ENCODE data around the gene CELF5.
A peak's percentile ranks its signal among the peaks of the same experiment; 100 is the strongest.
"Not testable (repeated sequence)": the region's sequence is repeated elsewhere in the genome, so short reads cannot be mapped to it uniquely, and the experiment has no call there.

The CELF5 gene

DNA sequence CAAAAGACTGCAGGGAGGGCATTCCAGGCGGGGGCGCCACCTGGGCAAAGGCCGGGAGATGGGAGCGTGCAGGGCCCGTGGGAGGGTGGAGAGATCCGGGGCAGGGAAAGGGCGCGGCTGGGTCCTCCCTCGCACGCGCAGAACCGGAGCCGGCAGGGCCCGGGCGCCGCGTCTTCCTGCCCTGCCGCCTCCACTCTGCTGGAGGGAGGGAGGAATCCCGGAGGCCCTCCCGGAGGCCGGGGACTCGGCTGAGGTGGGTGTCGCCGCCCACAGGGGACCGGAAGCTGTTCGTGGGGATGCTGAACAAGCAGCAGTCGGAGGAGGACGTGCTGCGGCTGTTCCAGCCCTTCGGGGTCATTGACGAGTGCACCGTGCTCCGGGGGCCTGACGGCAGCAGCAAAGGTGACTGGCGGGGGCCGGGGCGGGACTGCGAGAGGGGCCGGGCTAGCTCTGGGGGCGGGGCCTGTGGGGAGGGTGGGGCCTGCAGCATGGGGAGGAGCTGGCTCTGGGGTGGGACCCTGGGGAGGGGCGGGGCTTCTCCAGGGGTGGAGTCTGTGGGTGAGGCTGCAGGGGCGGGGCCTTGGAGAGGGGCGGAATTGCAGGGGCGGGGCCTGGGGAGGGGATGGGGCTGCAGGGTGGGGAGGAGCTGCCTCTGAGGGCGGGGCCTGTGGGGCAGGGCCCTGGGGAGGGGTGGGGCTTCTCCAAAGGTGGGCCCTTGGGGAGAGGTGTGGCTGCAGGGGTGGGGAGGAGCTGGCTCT, 51.3 kb downstream of the CELF5 start:
- DNase-seq = peak; percentile 92

- DNase-seq = peak; percentile 92
Measured at GRCh38 chr19:3276341-3276799, 51.9 kb downstream of the CELF5 start.

DNA sequence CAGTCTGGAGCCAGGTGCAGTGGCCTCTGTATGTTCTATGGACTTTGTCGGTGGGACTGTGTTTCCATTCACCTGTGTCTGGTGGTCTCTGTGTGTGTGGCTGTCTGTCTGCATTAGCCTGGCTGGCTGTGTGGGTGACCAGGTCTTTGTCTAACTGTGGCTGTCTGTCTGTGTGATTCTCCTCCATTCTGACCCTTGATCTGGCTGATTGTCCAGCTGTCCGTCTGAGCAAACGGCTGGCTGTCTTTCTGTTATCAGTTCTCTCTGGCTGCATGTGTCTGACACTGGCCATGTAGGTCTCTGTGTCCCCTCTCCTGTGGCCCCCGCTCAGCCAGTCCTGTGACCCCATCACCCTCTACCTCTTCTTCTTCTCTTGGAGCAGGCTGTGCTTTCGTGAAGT, 53.2 kb downstream of the CELF5 start:
- no peak for DNase-seq

- DNase-seq = no peak
Measured at GRCh38 chr19:3278294-3278693, 53.8 kb downstream of the CELF5 start.

DNA sequence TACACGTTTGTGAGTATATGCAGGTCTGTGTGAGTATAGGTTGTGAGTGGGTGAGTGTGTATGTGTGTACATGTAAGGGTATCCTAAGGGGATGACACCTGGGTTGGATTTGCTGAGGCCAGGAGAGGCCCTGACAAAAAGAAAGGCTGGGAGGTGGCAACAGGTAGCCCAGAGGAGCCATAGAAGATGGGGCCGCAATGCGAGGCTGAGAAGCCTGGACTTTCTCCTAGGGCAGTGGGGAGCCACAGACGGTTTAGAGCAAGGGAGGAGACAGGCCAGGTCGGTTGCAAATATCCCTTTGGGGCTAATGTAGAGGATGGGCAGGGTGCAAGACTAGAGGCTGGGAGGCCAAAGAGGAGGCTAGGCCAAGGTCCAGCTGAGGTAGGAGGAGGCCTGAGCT, 54.3 kb downstream of the CELF5 start:
- no peak for DNase-seq

- no peak for DNase-seq
Measured at GRCh38 chr19:3279306-3279705, 54.8 kb downstream of the CELF5 start.

GRCh38 chr19:3281026-3281425, 56.6 kb downstream of the CELF5 start:
- DNase-seq = no peak

- DNase-seq = no peak
Measured at GRCh38 chr19:3282155-3282554, 57.7 kb downstream of the CELF5 start.

GRCh38 chr19:3282564-3282963, 58.1 kb downstream of the CELF5 start:
- no peak for DNase-seq

DNA sequence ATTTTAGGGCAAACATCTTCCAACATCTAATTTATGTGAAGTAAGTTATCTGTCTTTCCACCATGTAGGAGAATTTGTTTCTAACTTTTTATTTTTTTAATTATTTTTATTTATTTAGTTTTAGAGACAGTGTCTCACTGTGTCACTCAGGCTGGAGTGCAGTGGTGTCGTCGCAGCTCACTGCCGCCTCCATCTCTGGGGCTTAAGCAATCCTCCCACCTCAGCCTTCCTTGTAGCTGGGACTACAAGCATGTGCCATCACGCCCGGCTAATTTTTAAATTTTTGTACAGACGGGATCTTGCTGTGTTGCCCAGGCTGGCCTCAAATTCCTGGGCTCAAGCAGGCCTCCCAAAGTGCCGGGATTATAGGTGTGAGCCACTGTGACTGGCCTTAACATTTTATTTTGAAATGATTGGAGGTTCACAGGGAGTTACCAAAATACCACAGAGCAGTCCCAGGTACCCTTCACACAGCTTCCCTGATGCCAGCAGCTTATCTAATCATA, 58.8 kb downstream of the CELF5 start:
- no peak for DNase-seq

DNA sequence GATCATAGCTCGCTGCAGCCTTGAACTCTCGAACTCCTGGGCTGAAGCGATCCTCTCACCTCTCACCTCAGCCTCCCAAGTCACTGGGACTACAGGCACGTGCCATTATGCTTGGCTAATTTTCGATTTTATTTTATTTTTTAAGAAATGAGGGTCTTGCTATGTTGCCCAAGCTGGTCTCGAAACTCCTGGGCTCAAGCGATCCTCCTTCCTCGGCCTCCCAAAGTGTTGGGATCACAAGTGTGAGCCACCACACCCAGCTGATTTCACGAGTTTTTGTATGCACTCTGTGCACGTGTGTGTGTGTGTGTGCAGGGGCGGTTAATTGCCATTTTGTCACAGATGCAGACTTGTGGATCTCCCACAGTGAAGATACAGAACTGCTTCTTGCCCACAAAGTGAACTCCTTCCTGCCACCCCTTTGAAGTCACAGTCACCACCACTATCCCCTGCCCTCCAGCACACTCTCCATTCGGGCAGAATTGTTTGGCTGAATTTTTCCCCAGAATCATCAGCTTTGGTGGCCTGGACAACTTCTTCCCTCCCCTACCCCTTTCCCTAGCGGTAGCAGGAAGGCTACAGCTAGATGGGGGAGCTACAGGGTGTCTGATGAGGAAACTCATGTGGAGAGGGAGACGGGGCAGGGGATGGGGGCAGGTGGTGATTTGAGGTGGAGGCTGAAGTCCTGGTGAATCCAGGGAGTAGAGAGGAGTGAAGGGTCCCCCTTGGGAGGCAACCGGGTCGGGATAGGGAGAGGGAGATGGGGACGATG, 59.6 kb downstream of the CELF5 start:
- no peak for DNase-seq

- peak; percentile 8 for DNase-seq
Measured at GRCh38 chr19:3284759-3285646, 60.5 kb downstream of the CELF5 start.

DNA sequence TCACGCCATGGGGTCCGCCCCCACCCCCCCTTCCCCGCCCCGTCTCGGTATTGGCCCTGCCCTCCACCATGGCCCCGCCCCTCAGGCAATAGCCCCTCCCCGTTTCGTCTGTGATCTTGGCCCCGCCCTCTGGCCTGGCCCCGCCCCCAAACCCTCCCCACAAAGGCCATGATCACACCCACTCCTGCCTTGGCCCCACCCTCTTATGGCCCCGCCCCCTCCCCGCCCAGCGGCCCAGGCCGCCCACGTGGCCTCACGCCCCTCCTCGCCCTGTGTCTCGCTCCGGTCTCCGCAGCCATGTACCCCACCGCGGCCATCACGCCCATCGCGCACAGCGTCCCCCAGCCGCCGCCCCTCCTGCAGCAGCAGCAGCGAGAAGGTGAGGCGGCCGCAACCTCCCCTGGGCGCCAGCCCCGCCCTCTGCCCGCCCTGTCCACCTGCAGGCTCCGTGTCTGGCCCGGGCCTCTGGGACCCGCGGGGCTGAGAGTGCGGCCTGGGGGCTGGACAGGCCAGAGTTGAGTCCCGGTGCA, 61.3 kb downstream of the CELF5 start:
- DNase-seq = no peak

GRCh38 chr19:3287814-3288213, 63.4 kb downstream of the CELF5 start:
- DNase-seq = no peak

DNA sequence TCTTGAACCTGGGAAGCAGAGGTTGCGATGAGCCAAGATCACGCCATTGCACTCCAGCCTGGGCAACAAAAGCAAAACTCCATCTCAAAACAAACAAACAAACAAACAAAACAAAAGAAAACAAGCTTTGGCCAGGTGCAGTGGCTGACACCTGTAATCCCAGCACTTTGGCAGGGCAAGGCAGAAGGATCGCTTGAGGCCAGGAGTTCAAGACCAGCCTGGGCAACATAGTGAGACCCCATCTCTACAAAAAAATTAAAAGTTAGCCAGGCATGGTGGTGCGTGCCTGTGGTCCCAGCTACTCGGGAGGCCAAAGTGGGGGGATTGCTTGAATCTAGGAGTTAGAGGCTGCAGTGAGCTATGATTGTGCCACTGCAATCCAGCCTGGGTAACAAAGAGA, 64.0 kb downstream of the CELF5 start:
- DNase-seq = not testable (repeated sequence)

- DNase-seq = no peak
Measured at GRCh38 chr19:3289971-3290569, 65.6 kb downstream of the CELF5 start.

DNA sequence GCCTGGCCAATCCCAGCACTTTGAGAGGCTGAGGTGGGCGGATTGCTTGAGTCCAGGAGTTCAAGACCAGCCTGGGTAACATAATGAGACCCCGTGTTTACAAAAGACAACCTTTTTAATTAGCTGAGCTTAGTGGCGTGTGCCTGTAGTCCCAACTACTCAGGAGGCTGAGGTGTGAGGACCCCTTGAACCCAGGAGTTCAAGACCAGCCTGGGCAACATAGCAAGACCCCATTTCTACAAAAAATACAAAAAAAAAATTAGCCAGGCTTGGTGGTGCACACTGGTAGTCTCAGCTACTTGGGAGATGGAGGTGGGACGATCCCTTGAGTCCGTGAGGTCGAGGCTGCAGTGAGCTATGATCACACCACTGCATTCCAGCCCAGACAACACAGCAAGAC, 66.4 kb downstream of the CELF5 start:
- DNase-seq = not testable (repeated sequence)

GRCh38 chr19:3291644-3292043, 67.2 kb downstream of the CELF5 start:
- no peak for DNase-seq

DNA sequence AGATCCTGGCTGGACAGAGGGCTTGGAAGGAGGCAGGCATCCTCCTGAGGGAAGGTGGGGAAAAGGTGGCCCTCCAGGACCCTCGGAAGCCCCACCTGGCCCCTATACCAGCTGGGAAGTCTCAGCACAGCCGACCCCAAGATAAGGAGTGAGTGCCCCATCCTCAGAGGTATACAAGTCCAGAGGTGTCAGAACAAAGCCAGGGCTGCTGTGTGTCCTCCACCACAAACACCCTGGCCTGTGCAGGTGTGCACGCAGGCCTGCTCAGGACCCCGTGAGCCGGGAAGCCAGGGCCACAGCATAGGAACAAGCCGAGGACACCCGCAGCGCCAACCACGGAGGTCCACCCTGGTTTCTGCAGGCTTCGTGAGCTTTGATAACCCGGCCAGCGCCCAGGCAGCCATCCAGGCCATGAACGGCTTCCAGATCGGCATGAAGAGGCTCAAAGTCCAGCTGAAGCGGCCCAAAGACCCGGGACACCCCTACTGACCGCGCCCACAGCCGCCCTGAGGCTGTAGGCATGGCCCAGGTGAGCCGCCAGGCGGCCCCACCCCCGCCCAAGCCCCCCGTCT, 68.6 kb downstream of the CELF5 start:
- DNase-seq = no peak

DNA sequence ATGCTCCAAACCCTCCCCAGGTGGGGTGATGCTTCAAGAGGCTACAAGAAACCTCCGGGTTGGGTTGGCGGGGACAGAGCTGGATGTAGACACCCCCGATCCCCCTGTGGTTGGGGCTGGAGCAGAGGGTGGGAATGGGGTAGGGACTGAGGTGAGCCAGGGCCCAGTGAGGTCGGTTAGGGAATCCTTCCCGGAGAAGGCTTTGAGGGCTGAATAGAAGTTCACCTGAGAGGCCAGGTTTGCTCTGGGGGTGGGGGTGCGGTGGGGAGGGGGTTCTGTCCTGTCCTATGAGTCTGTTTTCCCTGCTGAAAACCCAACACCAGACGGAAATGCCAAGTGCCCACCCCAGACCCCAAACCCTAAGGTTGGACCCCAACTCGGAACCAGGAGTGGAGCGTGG, 69.1 kb downstream of the CELF5 start:
- no peak for DNase-seq

DNA sequence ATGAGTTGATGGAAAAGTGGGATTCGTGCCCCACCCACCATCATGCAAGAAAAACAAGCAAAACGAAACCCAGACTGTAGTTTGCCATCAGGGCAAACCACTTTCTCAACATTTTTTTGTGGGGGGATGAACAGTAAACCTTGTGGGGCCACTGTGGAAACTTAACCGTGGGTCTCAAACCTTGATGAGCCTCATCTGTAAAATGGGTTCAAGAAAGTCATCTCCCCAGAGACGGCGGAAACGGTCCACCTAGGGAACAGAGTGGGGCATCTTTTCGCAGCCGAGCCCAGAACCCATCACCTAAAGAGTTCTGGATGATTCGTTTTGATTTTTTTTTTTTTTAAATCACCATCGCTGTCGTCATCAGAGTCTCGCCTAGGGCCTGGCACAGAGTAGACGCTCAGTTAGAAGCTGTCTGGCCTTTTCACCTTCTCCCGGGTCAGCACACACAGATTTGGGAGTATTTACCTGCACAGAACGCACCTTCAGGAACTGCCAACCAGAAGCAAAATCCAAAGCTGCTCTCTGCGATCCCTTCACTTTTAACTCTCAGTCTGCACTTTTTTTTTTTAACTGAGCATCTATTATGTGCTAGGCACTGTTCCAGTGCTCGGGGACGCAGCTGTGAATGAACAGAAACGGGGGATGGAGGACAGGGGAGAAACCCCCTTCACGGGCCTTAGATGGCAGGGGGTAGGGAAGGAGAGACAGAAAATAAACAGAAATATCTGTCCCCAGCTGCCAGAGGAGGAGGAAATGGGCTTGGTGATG, 69.8 kb downstream of the CELF5 start:
- no peak for DNase-seq

Data from NCI-H748 treated with DMSO at 0.1 percent for 48 hours (cell line).